Mesothelial cell of epicardium (in vitro differentiated cells): ENCODE measurements around the gene FGFBP3. TPM values are rescaled to one million over a fixed set of nuclear protein-coding genes. Genes with fewer than 3 reads are reported as not detected.

ENCODE experiments used
- DNase-seq, 2 experiments: peaks; one replicate each; pipeline ENCODE4 v3.0.0; 2021; ENCODE audit warnings: low spot score in 2 of 2; ENCODE audit not compliant: unreplicated experiment in 2 of 2
- H3K27ac Mint-ChIP-seq: 2 replicates; pipeline ENCODE4 v1.8.0; 2021; ENCODE audit warnings: mixed read lengths
- H3K27me3 Mint-ChIP-seq: 2 replicates; pipeline ENCODE4 v1.8.0; 2021; ENCODE audit warnings: low read depth, mixed read lengths
- H3K36me3 Mint-ChIP-seq: 2 replicates; pipeline ENCODE4 v1.8.0; 2021; ENCODE audit warnings: mixed read lengths
- H3K4me1 Mint-ChIP-seq: 2 replicates; pipeline ENCODE4 v1.8.0; 2021; ENCODE audit warnings: mixed read lengths
- H3K4me3 Mint-ChIP-seq: 2 replicates; pipeline ENCODE4 v1.8.0; 2021; ENCODE audit warnings: mild to moderate bottlenecking, moderate library complexity, mixed read lengths
- H3K9me3 Mint-ChIP-seq: 2 replicates; pipeline ENCODE4 v1.8.0; 2021; ENCODE audit warnings: mixed read lengths
- CTCF ChIP-seq: fragments of 200-600 bp; sonication (generic); IDR thresholded peaks from one replicate; pipeline ENCODE4 v1.5.0; 2021; ENCODE audit warnings: antibody characterized with exemption; ENCODE audit not compliant: unreplicated experiment
- total RNA-seq: library from RNA; stranded (reverse); gene quantifications from 3 replicates; pipeline ENCODE4 v1.2.1, GENCODE V29; 2021

Gene FGFBP3
- total RNA-seq, 1 donor from 2014 or later = 3.5 TPM

- H3K4me3 Mint-ChIP-seq = peak overlapping the region; percentile 69
Observed at GRCh38 chr10:91887272-91888076, 21.8 kb downstream of the FGFBP3 start.

GRCh38 chr10:91886954-91887271 is 22.4 kb downstream of the FGFBP3 start:
- Mint-ChIP-seq H3K36me3 (no peaks in the 10 kb centered on the region), H3K4me1 (peaks cover 38% of the 10 kb centered on the region), H3K27me3 (no peaks in the 10 kb centered on the region), H3K4me3 (peak overlapping the region; percentile 69), H3K27ac (peak overlapping the region; percentile 97), H3K9me3 (no peaks in the 10 kb centered on the region)
- DNase-seq = no peak
- no peak for TF ChIP-seq CTCF

More at GRCh38 chr10:91887272-91888076, 21.8 kb downstream of the FGFBP3 start:
- Mint-ChIP-seq H3K9me3 (no peaks in the 10 kb centered on the region), H3K4me1 (peaks cover 38% of the 10 kb centered on the region), H3K36me3 (no peaks in the 10 kb centered on the region), H3K27ac (peak overlapping the region; percentile 97), H3K27me3 (no peaks in the 10 kb centered on the region)
- peak; percentile 66 to 78 for DNase-seq
- TF ChIP-seq CTCF = no peak

GRCh38 chr10:91885362-91886079 is 23.8 kb downstream of the FGFBP3 start:
- H3K4me3 Mint-ChIP-seq = no peak overlapping the region
- DNase-seq = no peak
- peak overlapping the region; percentile 76 for H3K27ac Mint-ChIP-seq
- H3K27me3 Mint-ChIP-seq = no peaks in the 10 kb centered on the region
- no peaks in the 10 kb centered on the region for H3K9me3 Mint-ChIP-seq
- no peaks in the 10 kb centered on the region for H3K36me3 Mint-ChIP-seq
- no peak for TF ChIP-seq CTCF
- H3K4me1 Mint-ChIP-seq = peaks cover 38% of the 10 kb centered on the region

- DNase-seq = no peak
- Mint-ChIP-seq H3K4me3 (no peak overlapping the region), H3K36me3 (no peaks in the 10 kb centered on the region), H3K4me1 (peaks cover 47% of the 10 kb centered on the region), H3K27me3 (no peaks in the 10 kb centered on the region), H3K9me3 (no peaks in the 10 kb centered on the region), H3K27ac (peak overlapping the region; percentile 70)
- no peak for TF ChIP-seq CTCF
Observed at GRCh38 chr10:91884536-91884935, 24.8 kb downstream of the FGFBP3 start.

GRCh38 chr10:91883549-91884444 is 25.5 kb downstream of the FGFBP3 start:
- H3K4me1 Mint-ChIP-seq = peaks cover 45% of the 10 kb centered on the region
- no peaks in the 10 kb centered on the region for H3K9me3 Mint-ChIP-seq
- DNase-seq = no peak
- no peak for TF ChIP-seq CTCF
- peak overlapping the region; percentile 39 for H3K4me3 Mint-ChIP-seq
- H3K27ac Mint-ChIP-seq = peak overlapping the region; percentile 70
- no peaks in the 10 kb centered on the region for H3K36me3 Mint-ChIP-seq
- no peaks in the 10 kb centered on the region for H3K27me3 Mint-ChIP-seq
